Measurements from ENCODE around the gene AASDHPPT.
A peak's percentile ranks its signal among the peaks of the same experiment; 100 is the strongest.

AASDHPPT gene

DNA sequence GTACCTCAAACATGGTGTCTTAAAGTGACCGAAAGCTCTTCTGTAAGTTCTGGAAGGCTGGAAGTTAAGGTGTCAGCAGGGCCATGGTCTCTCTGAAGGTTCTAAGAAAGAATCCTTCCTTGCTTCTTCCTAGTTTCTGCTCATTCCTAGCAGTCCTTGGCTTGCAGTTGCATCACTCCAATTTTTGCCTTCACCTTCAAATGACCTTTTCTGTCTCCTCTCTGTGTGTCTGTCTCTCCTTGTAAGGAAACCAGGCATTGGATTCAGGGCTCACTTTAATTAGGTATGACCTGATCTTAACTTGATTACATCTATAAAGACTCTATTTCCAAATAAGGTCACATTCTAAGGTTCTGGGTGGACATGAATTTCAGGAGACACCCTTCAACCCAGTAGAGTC, 8.7 kb downstream of the AASDHPPT start:
- DNase-seq (ENCODE audit: low spot score) = no peak

DNA sequence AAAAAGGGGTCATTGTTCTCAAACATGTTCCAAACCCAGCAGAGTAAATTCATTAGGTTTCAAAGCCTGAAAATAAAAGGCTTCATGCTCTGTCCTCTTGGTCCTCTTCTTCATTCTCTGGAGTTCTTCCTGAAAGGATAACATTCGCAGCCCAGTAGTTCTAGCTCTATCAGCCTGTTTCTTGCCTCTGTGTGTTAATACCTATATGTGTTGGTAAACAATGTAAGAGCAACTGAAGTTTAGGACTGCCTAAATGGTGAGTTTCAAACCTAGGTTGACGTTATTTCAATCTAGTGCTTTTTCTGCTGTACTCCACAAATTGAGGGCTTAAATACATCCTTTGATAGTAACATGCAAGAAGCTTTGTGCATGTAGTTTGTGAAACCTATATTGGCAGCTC, 9.4 kb downstream of the AASDHPPT start:
- DNase-seq (ENCODE audit: low spot score) = no peak

DNA sequence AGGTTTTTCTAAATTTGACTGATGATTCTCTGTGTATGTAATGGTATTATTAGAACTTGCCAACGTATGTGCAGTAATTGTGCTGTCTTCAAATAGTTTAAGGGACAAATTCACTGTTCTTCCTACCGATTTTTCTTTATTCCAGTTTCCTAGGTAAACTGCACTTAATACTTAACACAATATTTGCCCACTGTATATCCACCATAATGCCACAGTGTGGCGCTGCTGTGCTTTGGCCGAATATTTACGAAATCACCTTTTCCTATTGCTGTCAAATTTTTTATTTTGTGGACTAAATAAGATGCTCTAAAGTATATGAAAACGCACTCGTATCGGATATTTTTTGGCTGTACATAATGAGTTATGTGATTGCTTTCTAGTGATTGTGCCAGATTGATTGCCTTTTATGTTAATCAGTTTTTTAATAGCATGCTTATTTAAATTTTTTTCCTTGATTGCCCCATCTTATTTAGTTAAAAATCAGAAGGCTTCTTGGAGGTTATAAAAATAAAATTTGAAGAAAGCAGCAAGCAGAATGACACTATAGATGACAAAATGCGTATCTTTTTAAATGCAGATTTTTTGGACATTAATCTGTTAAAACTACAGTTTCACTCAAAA, 10.5 kb downstream of the AASDHPPT start:
- DNase-seq (ENCODE audit: low spot score) = peak; percentile 50

DNA sequence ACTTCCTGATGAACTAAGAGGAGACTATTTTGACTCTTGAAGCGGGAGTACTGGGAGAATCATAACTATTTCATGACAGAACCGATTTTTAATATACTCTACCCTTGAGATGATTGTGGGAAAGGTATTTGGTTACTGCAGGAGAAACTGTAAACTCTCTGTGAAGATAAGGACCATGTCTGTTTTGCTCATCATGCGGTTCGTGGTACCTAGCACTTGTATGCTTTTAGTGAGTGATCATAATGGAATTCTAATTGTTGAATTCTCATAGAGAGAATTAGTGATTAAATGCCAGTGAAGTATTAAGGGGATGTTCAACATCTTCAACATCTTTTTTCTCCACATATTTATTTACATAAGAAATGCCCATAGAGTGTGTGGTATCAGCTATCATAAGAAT, 11.4 kb downstream of the AASDHPPT start:
- no peak for DNase-seq (ENCODE audit: low spot score)

DNA sequence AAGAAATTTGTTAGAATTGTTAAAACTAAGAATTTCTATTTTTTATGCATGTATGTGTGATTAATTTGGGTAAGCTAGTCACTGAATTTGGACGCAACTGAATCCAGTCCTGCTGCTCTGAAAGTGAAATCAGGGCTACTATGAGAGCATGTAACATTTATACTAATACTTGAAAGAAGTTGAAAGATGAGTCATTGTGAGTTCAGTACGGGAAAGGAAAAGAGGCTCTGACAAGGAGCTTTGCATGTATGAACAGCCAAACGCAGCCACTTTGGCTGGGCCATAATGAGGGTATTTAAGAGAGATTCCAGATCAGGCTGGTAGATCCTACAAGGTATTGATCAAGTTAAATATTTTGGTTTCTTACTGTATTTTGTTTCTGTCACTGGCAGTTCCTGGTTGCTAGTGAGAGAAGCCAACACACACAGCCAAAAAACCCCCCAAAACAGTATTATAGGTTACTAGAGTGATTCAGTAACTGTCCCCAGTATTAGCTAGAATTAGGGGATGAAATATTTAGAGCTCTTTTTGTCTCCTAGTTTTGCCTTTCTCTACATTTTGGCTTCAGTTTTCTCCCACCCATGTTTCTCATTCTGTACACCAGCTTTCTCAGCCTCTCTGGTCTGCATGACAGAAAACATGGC, 14.1 kb downstream of the AASDHPPT start:
- DNase-seq (ENCODE audit: low spot score) = no peak

- DNase-seq (ENCODE audit: low spot score) = no peak
Measured at GRCh38 chr11:106092446-106092845, 15.0 kb downstream of the AASDHPPT start.

- DNase-seq (ENCODE audit: low spot score) = no peak
Measured at GRCh38 chr11:106098893-106099553, 21.6 kb downstream of the AASDHPPT start.

GRCh38 chr11:106101370-106101769, 23.9 kb downstream of the AASDHPPT start:
- no peak for DNase-seq (ENCODE audit: low spot score)

GRCh38 chr11:106101819-106102218, 24.4 kb downstream of the AASDHPPT start:
- DNase-seq (ENCODE audit: low spot score) = no peak

GRCh38 chr11:106105986-106106385, 28.5 kb downstream of the AASDHPPT start:
- no peak for DNase-seq (ENCODE audit: low spot score)

- DNase-seq (ENCODE audit: low spot score) = no peak
Measured at GRCh38 chr11:106121570-106122320, 44.3 kb downstream of the AASDHPPT start.

GRCh38 chr11:106127604-106128003, 50.1 kb downstream of the AASDHPPT start:
- DNase-seq (ENCODE audit: low spot score) = no peak

GRCh38 chr11:106128740-106129139, 51.3 kb downstream of the AASDHPPT start:
- DNase-seq (ENCODE audit: low spot score) = no peak

- DNase-seq (ENCODE audit: low spot score) = no peak
Measured at GRCh38 chr11:106131998-106132397, 54.5 kb downstream of the AASDHPPT start.

DNA sequence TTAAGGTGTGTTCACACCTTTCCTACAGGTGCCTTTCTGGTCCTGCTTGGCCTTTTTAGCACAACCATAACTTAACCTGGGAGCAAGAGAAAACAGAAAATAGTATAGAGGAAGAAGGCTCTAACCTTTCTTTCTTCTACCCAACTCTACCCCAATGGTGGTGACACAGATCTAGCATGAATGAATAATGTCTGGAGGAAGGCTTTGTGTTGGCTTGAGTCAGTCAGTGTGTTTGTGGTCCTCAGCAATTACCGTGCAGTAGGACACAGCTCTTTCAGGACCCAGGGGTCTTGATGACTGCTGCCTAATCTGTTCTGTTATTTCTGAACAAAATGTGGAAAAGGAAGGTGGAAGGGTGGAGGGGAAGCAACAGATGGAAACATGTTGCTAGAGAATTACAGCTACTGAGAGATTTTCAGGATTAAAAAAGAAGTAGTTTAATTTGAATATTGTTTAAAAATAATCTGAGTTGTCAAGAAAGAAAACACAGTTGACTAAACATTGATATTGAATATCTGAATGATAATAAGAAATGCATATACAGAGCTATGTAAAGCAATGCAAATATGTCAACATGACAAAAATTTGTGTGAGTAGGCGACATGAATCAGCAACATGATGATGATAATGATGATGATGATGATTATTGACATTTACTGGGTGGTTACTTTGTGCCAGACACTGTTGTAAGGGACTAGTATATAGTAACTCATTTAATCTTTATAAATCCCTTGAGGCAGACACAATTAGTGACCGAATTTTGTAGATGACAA, 55.3 kb downstream of the AASDHPPT start:
- DNase-seq (ENCODE audit: low spot score) = no peak

GRCh38 chr11:106133529-106133928, 56.1 kb downstream of the AASDHPPT start:
- DNase-seq (ENCODE audit: low spot score) = peak; percentile 18

- DNase-seq (ENCODE audit: low spot score) = no peak
Measured at GRCh38 chr11:106137061-106137460, 59.6 kb downstream of the AASDHPPT start.

DNA sequence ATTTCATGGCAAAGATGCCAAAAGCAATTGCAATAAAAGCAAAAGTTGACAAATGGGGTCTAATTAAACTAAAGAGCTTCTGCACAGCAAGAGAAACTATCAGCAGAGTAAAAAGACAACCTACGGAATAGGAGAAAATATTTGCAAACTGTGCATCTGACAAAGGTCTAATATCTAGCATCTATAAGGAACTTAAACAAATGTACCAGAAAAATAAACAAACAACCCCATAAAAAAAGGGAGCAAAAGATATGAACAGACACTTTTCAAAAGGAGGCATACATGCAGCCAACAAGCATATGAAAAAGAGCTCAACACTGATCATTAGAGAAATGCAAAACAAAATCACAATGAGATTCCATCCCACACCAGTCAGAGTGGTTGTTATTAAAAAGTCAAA, 60.3 kb downstream of the AASDHPPT start:
- no peak for DNase-seq (ENCODE audit: low spot score)

All from globus pallidus (tissue), 1 donor.